Activated CD4-positive, CD25-positive, alpha-beta regulatory T cell treated with anti-CD3 and anti-CD28 coated beads, Interleukin-2, amount 50 U/mL, for 24 hours (primary cell): ENCODE measurements around the gene R3HCC1L.

Experiments
- ATAC-seq, 2 donors: fragments of 150-1000 bp; cut with Tn5 transposase; one replicate each; pipeline ENCODE4 v1.10.0; 2021; ENCODE audit warnings: mild to moderate bottlenecking in 1 of 2, moderate library complexity in 1 of 2

The R3HCC1L gene

DNA sequence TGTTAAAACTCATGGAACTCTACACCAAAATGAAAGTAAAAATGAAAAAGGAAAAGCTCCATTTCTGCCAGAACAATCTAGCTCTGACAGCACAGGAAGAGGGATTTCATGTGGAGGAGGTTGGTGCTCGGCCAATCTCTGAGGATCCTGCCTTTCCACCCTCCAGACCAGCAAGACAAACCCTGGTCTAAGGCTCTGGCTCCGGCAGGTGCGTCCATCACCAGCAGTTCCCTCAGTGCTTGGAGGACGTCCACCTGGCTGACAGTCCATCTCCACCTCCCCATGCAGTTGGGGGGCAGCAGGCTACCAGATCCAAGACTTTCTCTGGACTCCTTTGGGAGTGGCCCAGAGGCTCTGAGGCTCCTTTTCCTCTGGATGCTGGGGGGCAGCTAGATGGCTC, 158.5 kb downstream of the R3HCC1L start:
- no peak for ATAC-seq

DNA sequence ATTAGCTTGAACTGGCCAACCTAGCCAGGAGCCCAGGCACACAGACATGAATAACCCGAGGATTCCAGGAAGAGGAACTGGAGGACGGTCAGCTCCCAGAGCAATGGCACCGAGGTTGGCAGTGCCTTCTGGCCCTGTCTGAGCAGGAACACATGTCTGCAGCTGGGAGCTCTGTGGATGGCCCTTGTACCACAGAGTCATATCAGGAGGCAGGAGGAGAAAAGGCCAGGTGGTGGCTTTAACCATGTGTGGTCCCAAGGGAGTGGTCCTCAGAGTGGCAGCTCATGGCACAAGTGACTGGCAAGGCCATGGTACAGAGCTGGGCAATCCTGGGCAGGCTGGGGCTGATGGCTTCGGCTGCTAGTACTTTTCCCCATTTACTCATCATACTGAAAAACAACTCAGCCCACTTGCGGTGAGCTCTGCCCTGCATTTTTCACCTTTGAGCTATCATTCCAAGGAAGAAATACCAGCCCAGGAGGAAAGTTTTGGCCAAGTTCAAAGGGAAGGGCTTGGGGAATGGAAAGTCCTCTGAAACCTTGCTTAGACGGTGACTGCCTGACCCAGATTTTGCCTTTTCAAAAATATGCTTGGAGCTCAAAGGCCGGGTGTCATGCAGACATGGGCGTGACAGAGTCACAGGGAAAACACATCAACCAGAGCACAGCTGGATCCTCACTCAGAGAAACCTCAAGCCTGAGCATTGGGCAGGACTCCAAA, 159.3 kb downstream of the R3HCC1L start:
- ATAC-seq: no peak

DNA sequence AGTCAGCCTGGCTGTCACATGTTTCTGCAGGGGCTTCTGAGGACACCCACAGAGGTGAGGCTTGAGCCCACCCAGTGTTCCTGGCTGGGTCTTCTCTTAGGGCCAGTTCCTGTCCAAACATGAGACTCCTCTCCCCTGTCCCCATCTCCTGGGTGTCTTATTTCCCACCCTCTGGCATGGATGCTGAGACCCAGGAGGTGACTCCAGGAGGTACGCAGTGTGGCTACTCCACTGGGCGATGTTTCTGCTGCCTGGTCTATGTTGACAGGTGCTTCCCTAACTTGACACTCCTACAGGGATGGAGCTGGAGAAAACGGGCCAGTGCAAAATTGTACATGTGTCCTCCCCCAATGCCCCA, 159.8 kb downstream of the R3HCC1L start:
- ATAC-seq: no peak
